ENCODE results near the gene FAM180B. TPM values are rescaled to one million over a fixed set of nuclear protein-coding genes. Genes with fewer than 3 reads are reported as not detected.

Gene FAM180B
- total RNA-seq, 1 experiment from 2014 or later: 0.28 TPM

- peak; percentile 78 for DNase-seq (ENCODE audit: low spot score)
- H3K27me3 Mint-ChIP-seq (ENCODE audit: low read depth): no peaks in the 10 kb centered on the region
- ChIA-PET POLR2A (interaction anchor here (1.0 to 1.7 kb wide), 4 partner anchors 13 to 29 kb away, joined by 3 to 4 read pairs (median 3); partner anchors contain the start of genes C1QTNF4, KBTBD4 and NDUFS3), CTCF (interaction anchor here (0.6 to 2.2 kb wide), 7 partner anchors 12 to 111 kb away, joined by 3 to 13 read pairs (median 4); no protein-coding TSS in a partner anchor)
- H3K4me1 Mint-ChIP-seq: peaks cover 10% of the 10 kb centered on the region
- H3K4me3 Mint-ChIP-seq: peak within 1 kb of the TSS; percentile 84
- peak; percentile 91 for ATAC-seq
- no peaks in the 10 kb centered on the region for H3K9me3 Mint-ChIP-seq
- H3K27ac Mint-ChIP-seq: no peak within 1 kb of the TSS
- H3K36me3 Mint-ChIP-seq: peaks cover 14% of the 10 kb centered on the region; the same call in 1 of the 2 replicates
- TF ChIP-seq, protein P1, sequence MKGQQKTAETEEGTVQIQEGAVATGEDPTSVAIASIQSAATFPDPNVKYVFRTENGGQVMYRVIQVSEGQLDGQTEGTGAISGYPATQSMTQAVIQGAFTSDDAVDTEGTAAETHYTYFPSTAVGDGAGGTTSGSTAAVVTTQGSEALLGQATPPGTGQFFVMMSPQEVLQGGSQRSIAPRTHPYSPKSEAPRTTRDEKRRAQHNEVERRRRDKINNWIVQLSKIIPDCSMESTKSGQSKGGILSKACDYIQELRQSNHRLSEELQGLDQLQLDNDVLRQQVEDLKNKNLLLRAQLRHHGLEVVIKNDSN (CRISPR knock-in tag; IDR thresholded peaks at IDR 0.05): peak; percentile 26; the same call in 1 of the 2 replicates
- no peak for TF ChIP-seq EMX1 (CRISPR knock-in tag; IDR thresholded peaks at IDR 0.05)
- peak; percentile 43; the same call in 1 of the 2 replicates for TF ChIP-seq ATF1 (CRISPR knock-in tag; IDR thresholded peaks at IDR 0.05)
- no peak for TF ChIP-seq FOXJ3 (CRISPR knock-in tag; IDR thresholded peaks at IDR 0.05; ENCODE audit: borderline replicate concordance)
- 0 out of 2 replicates have a peak, but pooled peaks have one; percentile 54 for TF ChIP-seq KAT7 (CRISPR knock-in tag; IDR thresholded peaks at IDR 0.05; ENCODE audit: borderline replicate concordance)
- TF ChIP-seq ZNF232 (CRISPR knock-in tag; IDR thresholded peaks at IDR 0.05): peak; percentile 76; the same call in 1 of the 2 replicates
- TF ChIP-seq ZNF396 (CRISPR knock-in tag; IDR thresholded peaks at IDR 0.05; ENCODE audit: borderline replicate concordance): no peak
- TF ChIP-seq, protein P2, sequence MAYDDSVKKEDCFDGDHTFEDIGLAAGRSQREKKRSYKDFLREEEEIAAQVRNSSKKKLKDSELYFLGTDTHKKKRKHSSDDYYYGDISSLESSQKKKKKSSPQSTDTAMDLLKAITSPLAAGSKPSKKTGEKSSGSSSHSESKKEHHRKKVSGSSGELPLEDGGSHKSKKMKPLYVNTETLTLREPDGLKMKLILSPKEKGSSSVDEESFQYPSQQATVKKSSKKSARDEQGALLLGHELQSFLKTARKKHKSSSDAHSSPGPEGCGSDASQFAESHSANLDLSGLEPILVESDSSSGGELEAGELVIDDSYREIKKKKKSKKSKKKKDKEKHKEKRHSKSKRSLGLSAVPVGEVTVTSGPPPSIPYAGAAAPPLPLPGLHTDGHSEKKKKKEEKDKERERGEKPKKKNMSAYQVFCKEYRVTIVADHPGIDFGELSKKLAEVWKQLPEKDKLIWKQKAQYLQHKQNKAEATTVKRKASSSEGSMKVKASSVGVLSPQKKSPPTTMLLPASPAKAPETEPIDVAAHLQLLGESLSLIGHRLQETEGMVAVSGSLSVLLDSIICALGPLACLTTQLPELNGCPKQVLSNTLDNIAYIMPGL (CRISPR knock-in tag; IDR thresholded peaks at IDR 0.05): 0 out of 2 replicates have a peak, but pooled peaks have one; percentile 14
- TF ChIP-seq ZNF416 (CRISPR knock-in tag; IDR thresholded peaks at IDR 0.05): 0 out of 2 replicates have a peak, but pooled peaks have one; percentile 36
- TF ChIP-seq, protein P3, sequence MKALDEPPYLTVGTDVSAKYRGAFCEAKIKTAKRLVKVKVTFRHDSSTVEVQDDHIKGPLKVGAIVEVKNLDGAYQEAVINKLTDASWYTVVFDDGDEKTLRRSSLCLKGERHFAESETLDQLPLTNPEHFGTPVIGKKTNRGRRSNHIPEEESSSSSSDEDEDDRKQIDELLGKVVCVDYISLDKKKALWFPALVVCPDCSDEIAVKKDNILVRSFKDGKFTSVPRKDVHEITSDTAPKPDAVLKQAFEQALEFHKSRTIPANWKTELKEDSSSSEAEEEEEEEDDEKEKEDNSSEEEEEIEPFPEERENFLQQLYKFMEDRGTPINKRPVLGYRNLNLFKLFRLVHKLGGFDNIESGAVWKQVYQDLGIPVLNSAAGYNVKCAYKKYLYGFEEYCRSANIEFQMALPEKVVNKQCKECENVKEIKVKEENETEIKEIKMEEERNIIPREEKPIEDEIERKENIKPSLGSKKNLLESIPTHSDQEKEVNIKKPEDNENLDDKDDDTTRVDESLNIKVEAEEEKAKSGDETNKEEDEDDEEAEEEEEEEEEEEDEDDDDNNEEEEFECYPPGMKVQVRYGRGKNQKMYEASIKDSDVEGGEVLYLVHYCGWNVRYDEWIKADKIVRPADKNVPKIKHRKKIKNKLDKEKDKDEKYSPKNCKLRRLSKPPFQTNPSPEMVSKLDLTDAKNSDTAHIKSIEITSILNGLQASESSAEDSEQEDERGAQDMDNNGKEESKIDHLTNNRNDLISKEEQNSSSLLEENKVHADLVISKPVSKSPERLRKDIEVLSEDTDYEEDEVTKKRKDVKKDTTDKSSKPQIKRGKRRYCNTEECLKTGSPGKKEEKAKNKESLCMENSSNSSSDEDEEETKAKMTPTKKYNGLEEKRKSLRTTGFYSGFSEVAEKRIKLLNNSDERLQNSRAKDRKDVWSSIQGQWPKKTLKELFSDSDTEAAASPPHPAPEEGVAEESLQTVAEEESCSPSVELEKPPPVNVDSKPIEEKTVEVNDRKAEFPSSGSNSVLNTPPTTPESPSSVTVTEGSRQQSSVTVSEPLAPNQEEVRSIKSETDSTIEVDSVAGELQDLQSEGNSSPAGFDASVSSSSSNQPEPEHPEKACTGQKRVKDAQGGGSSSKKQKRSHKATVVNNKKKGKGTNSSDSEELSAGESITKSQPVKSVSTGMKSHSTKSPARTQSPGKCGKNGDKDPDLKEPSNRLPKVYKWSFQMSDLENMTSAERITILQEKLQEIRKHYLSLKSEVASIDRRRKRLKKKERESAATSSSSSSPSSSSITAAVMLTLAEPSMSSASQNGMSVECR (CRISPR knock-in tag; IDR thresholded peaks at IDR 0.05; ENCODE audit: borderline replicate concordance): peak; percentile 10; the same call in 1 of the 2 replicates
- TF ChIP-seq RORB (CRISPR knock-in tag; IDR thresholded peaks at IDR 0.05): no peak
- TF ChIP-seq USF2 (CRISPR knock-in tag; IDR thresholded peaks at IDR 0.05): peak; percentile 20
- TF ChIP-seq, protein P4, sequence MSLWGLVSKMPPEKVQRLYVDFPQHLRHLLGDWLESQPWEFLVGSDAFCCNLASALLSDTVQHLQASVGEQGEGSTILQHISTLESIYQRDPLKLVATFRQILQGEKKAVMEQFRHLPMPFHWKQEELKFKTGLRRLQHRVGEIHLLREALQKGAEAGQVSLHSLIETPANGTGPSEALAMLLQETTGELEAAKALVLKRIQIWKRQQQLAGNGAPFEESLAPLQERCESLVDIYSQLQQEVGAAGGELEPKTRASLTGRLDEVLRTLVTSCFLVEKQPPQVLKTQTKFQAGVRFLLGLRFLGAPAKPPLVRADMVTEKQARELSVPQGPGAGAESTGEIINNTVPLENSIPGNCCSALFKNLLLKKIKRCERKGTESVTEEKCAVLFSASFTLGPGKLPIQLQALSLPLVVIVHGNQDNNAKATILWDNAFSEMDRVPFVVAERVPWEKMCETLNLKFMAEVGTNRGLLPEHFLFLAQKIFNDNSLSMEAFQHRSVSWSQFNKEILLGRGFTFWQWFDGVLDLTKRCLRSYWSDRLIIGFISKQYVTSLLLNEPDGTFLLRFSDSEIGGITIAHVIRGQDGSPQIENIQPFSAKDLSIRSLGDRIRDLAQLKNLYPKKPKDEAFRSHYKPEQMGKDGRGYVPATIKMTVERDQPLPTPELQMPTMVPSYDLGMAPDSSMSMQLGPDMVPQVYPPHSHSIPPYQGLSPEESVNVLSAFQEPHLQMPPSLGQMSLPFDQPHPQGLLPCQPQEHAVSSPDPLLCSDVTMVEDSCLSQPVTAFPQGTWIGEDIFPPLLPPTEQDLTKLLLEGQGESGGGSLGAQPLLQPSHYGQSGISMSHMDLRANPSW (CRISPR knock-in tag; conservative IDR thresholded peaks at IDR 0.05; ENCODE audit: low read depth): 0 out of 2 replicates have a peak, but pooled peaks have one; percentile 83
- TF ChIP-seq, protein P5, sequence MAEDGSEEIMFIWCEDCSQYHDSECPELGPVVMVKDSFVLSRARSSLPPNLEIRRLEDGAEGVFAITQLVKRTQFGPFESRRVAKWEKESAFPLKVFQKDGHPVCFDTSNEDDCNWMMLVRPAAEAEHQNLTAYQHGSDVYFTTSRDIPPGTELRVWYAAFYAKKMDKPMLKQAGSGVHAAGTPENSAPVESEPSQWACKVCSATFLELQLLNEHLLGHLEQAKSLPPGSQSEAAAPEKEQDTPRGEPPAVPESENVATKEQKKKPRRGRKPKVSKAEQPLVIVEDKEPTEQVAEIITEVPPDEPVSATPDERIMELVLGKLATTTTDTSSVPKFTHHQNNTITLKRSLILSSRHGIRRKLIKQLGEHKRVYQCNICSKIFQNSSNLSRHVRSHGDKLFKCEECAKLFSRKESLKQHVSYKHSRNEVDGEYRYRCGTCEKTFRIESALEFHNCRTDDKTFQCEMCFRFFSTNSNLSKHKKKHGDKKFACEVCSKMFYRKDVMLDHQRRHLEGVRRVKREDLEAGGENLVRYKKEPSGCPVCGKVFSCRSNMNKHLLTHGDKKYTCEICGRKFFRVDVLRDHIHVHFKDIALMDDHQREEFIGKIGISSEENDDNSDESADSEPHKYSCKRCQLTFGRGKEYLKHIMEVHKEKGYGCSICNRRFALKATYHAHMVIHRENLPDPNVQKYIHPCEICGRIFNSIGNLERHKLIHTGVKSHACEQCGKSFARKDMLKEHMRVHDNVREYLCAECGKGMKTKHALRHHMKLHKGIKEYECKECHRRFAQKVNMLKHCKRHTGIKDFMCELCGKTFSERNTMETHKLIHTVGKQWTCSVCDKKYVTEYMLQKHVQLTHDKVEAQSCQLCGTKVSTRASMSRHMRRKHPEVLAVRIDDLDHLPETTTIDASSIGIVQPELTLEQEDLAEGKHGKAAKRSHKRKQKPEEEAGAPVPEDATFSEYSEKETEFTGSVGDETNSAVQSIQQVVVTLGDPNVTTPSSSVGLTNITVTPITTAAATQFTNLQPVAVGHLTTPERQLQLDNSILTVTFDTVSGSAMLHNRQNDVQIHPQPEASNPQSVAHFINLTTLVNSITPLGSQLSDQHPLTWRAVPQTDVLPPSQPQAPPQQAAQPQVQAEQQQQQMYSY (CRISPR knock-in tag; IDR thresholded peaks at IDR 0.05): peak; percentile 63; the same call in 1 of the 2 replicates
- peak; percentile 14; the same call in 1 of the 2 replicates for TF ChIP-seq NFE2L1 (CRISPR knock-in tag; IDR thresholded peaks at IDR 0.05)
- peak; percentile 45; the same call in 1 of the 2 replicates for TF ChIP-seq ETV6 (CRISPR knock-in tag; IDR thresholded peaks at IDR 0.05)
- peak; percentile 61; the same call in 1 of the 2 replicates for TF ChIP-seq CREM (CRISPR knock-in tag; IDR thresholded peaks at IDR 0.05)
- TF ChIP-seq, protein P6, sequence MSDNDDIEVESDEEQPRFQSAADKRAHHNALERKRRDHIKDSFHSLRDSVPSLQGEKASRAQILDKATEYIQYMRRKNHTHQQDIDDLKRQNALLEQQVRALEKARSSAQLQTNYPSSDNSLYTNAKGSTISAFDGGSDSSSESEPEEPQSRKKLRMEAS (CRISPR knock-in tag; IDR thresholded peaks at IDR 0.05): peak; percentile 96; the same call in 1 of the 2 replicates
- TF ChIP-seq, protein P7, sequence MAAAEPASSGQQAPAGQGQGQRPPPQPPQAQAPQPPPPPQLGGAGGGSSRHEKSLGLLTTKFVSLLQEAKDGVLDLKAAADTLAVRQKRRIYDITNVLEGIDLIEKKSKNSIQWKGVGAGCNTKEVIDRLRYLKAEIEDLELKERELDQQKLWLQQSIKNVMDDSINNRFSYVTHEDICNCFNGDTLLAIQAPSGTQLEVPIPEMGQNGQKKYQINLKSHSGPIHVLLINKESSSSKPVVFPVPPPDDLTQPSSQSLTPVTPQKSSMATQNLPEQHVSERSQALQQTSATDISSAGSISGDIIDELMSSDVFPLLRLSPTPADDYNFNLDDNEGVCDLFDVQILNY (CRISPR knock-in tag; IDR thresholded peaks at IDR 0.05): peak; percentile 60
Measured at GRCh38 chr11:47565340-47566148, 20.9 kb upstream of the FAM180B start, which contains the start of gene PTPMT1. PTPMT1 (plus strand) TSS chr11:47565599; CDS start chr11:47565623, 24 bp downstream.

Data from WTC11 (cell line).